ENCODE results near the gene PAIP2B. TPM values are rescaled to one million over a fixed set of nuclear protein-coding genes. Genes with fewer than 3 reads are reported as not detected.

The PAIP2B gene
- total RNA-seq, 1 experiment from 2014 or later = 17.7 TPM

DNA sequence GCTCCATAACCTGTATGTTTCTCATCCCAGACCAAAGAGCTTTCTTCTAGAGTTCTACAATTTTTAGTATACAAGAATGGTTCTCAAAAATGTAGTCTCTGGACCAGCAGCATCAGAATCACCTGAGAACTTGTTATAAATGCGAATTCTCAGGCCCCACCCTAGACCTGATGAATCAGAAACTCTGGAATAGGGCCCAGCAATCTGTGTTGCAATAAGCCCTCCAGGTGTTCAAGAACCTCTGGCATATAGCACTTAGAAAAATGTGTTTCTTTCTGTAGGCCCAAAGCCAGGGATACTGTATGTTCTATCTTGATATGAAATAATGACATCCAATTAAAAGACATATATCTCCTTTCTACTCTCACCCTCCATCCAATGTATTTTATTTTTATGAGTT lies 10.4 kb downstream of the PAIP2B start:
- Histone ChIP-seq H3K79me2 (ENCODE audit: insufficient read depth, low read length) (no peaks in the 10 kb centered on the region), H3K23ac (ENCODE audit: insufficient read length, low read depth, low read length) (no peak overlapping the region), H2BK12ac (ENCODE audit: insufficient read length, low read depth, low read length) (no peak overlapping the region), H3K79me1 (ENCODE audit: insufficient read depth, low read depth, low read length, poor library complexity, severe bottlenecking) (no peaks in the 10 kb centered on the region), H2BK15ac (ENCODE audit: low read depth, low read length) (no peak overlapping the region), H3K4me2 (ENCODE audit: insufficient read depth, insufficient read length, low read length) (no peak overlapping the region), H3K27ac (ENCODE audit: insufficient read length, low read depth, low read length) (no peak overlapping the region), H3K9ac (ENCODE audit: extremely low read depth, insufficient read length, low read length) (no peak overlapping the region), H2BK5ac (ENCODE audit: insufficient read length, low read length) (no peak overlapping the region), H3T11ph (ENCODE audit: low read length) (no peak overlapping the region), H3K14ac (ENCODE audit: insufficient read depth, low read length) (no peak overlapping the region), H2BK120ac (ENCODE audit: low read depth, low read length, poor library complexity, severe bottlenecking) (no peak overlapping the region), H2AFZ (ENCODE audit: low read length) (no peak overlapping the region), H3K4ac (ENCODE audit: low read depth, low read length) (no peak overlapping the region), H2BK20ac (ENCODE audit: low read depth, low read length, poor library complexity, severe bottlenecking) (no peak overlapping the region), H3K18ac (ENCODE audit: insufficient read length, low read depth, low read length) (no peak overlapping the region), H3K27me3 (ENCODE audit: insufficient read depth, low read length) (no peaks in the 10 kb centered on the region), H3K9me3 (ENCODE audit: control insufficient read depth, low read depth, low read length) (no peaks in the 10 kb centered on the region), H2AK5ac (ENCODE audit: insufficient read length, low read length) (no peak overlapping the region), H3K4me1 (ENCODE audit: insufficient read depth, low read length) (no peaks in the 10 kb centered on the region), H4K8ac (replicated peaks; ENCODE audit: insufficient read length, low read depth, low read length) (no peak overlapping the region), H3K23me2 (ENCODE audit: insufficient read length, low read depth, low read length, poor library complexity, severe bottlenecking) (no peaks in the 10 kb centered on the region), H4K5ac (ENCODE audit: insufficient read length, low read depth, low read length) (no peak overlapping the region), H3K56ac (ENCODE audit: insufficient read length, low read depth, low read length) (no peak overlapping the region), H4K91ac (ENCODE audit: insufficient read length, low read depth, low read length) (no peak overlapping the region), H4K20me1 (ENCODE audit: control insufficient read depth, insufficient read depth, insufficient read length) (no peaks in the 10 kb centered on the region)
- H3K4me1 Mint-ChIP-seq = no peaks in the 10 kb centered on the region
- no peak overlapping the region for H3K4me3 Mint-ChIP-seq
- no peak overlapping the region for H3K27ac Mint-ChIP-seq
- H3K36me3 Mint-ChIP-seq (ENCODE audit: insufficient read depth in 1 of 3, low read depth in 3 of 3) = peaks cover 0 to 8% (median 0%) of the 10 kb centered on the region in 3 experiments; a peak in 2 of 7 replicates
- WGBS (ENCODE audit: extremely low coverage, insufficient read length, low lambda C conversion rate) = no CpG with 5 or more reads among the region's 1 CpG
- no peaks in the 10 kb centered on the region for H3K27me3 Mint-ChIP-seq (ENCODE audit: low read depth)
- no peak for DNase-seq
- H3K9me3 Mint-ChIP-seq = no peaks in the 10 kb centered on the region
- TF ChIP-seq, protein P1, sequence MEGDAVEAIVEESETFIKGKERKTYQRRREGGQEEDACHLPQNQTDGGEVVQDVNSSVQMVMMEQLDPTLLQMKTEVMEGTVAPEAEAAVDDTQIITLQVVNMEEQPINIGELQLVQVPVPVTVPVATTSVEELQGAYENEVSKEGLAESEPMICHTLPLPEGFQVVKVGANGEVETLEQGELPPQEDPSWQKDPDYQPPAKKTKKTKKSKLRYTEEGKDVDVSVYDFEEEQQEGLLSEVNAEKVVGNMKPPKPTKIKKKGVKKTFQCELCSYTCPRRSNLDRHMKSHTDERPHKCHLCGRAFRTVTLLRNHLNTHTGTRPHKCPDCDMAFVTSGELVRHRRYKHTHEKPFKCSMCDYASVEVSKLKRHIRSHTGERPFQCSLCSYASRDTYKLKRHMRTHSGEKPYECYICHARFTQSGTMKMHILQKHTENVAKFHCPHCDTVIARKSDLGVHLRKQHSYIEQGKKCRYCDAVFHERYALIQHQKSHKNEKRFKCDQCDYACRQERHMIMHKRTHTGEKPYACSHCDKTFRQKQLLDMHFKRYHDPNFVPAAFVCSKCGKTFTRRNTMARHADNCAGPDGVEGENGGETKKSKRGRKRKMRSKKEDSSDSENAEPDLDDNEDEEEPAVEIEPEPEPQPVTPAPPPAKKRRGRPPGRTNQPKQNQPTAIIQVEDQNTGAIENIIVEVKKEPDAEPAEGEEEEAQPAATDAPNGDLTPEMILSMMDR (conservative IDR thresholded peaks at IDR 0.05) = no peak
